K562 (cell line): Measurements from ENCODE around the gene REEP2. TPM values are rescaled to one million over a fixed set of nuclear protein-coding genes. Genes with fewer than 3 reads are reported as not detected.

Source experiments
- CUX1 ChIP-seq: fragments of 200-800 bp; sonication (Bioruptor generic); IDR thresholded peaks from 2 replicates; pipeline ENCODE4 v1.6.1; 2016; ENCODE audit warnings: missing genetic modification characterization, missing compliant biosample characterization
- FUS ChIP-seq: fragments of 200-400 bp; formaldehyde crosslinking; optimal IDR thresholded peaks from 2 replicates; pipeline ENCODE3; 2017; ENCODE audit warnings: low read depth, low read length
- MGA ChIP-seq: fragments of 450-650 bp; IDR thresholded peaks from 2 replicates; pipeline ENCODE4 v1.6.1; 2016; ENCODE audit warnings: mild to moderate bottlenecking, moderate library complexity
- MXI1 ChIP-seq: IDR thresholded peaks from 2 replicates; pipeline ENCODE4 v1.6.1; 2011; ENCODE audit warnings: low read depth, mild to moderate bottlenecking, improper control_type of control experiment, low read length
- NFE2 ChIP-seq: IDR thresholded peaks from 2 replicates; pipeline ENCODE4 v1.6.1; 2014; ENCODE audit warnings: antibody characterized with exemption, low read depth
- RBM22 ChIP-seq: fragments of 200-400 bp; formaldehyde crosslinking; IDR thresholded peaks from 2 replicates; pipeline ENCODE4 v1.6.1; 2018; ENCODE audit warnings: low read length, low read depth; ENCODE audit not compliant: poor library complexity, severe bottlenecking
- SOX6 ChIP-seq: fragments of 450-650 bp; IDR thresholded peaks from 2 replicates; pipeline ENCODE4 v1.6.1; 2014; ENCODE audit warnings: mild to moderate bottlenecking
- WHSC1 ChIP-seq: IDR thresholded peaks from one replicate; pipeline ENCODE4 v1.6.1; 2012; ENCODE audit warnings: low read length, control low read depth, inconsistent platforms
- ZNF224 ChIP-seq: sonication (generic); formaldehyde crosslinking; IDR thresholded peaks from 2 replicates; pipeline ENCODE4 v1.8.0; 2022; ENCODE audit warnings: mild to moderate bottlenecking, missing genetic modification reagents
- polyA plus RNA-seq, 8 experiments: library from polyadenylated mRNA; depleted of rRNA in 4 of 8; stranded (reverse) in 5 of 8; unstranded in 3 of 8; fragments of >200 nt; fragmentation: Nextera tagmentation in 2 of 8; fragmentation: Illumina TruSeq in 1 of 8; extraction: Ambion mirVana in 2 of 8; extraction: Trizol in 1 of 8; gene quantifications; 2 replicates each; pipeline versions ENCODE4 v1.2.1 to v1.2.3, GENCODE V29; 2011 to 2014; ENCODE audit warnings: inconsistent platforms in 1 of 8, missing spikeins in 1 of 8
- total RNA-seq, 7 experiments: library from RNA; depleted of rRNA in 6 of 7; stranded (reverse); fragments of >200 nt in 6 of 7; fragmentation: Illumina TruSeq in 2 of 7; extraction: Trizol in 2 of 7; gene quantifications; 2 replicates each; pipeline versions ENCODE4 v1.2.1 to v1.2.3, GENCODE V29; 2011 to 2021; ENCODE audit warnings: low replicate concordance in 1 of 7
- TF ChIP-seq, protein P1 (sequence below): fragments of 450-650 bp; IDR thresholded peaks from 2 replicates; pipeline ENCODE4 v1.6.1; 2014; ENCODE audit warnings: low read depth, mild to moderate bottlenecking, moderate library complexity, borderline replicate concordance

Gene REEP2
- total and polyA plus RNA-seq, 9 of the 15 experiments (the other 6 are each of a cell fraction or from before 2014, with no cell fraction given) = 0.03 to 1.1 (median 0.12) TPM; not detected in 1

DNA sequence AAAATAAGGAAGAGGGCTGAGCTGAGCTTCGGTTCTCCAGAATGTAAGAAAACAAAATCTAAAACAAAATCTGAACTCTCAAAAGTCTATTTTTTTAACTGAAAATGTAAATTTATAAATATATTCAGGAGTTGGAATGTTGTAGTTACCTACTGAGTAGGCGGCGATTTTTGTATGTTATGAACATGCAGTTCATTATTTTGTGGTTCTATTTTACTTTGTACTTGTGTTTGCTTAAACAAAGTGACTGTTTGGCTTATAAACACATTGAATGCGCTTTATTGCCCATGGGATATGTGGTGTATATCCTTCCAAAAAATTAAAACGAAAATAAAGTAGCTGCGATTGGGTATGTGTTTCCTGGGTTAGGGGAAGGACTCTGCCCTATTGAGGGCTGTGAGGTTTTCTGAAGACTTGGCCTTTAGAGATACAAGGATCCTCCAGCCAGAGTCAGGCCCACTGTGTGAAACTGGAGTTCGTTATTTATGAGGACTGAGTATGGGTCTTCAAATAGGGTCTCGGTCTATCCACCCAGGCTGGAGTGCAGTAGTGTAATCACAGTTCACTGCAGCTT is 30.2 kb downstream of the REEP2 start (continued):
- no peak for TF ChIP-seq CUX1 (CRISPR knock-in tag)
- TF ChIP-seq, protein P1, sequence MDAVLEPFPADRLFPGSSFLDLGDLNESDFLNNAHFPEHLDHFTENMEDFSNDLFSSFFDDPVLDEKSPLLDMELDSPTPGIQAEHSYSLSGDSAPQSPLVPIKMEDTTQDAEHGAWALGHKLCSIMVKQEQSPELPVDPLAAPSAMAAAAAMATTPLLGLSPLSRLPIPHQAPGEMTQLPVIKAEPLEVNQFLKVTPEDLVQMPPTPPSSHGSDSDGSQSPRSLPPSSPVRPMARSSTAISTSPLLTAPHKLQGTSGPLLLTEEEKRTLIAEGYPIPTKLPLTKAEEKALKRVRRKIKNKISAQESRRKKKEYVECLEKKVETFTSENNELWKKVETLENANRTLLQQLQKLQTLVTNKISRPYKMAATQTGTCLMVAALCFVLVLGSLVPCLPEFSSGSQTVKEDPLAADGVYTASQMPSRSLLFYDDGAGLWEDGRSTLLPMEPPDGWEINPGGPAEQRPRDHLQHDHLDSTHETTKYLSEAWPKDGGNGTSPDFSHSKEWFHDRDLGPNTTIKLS = no peak
- no peak for TF ChIP-seq SOX6
- TF ChIP-seq WHSC1 = no peak
- peak; percentile 99 for TF ChIP-seq RBM22
- TF ChIP-seq MGA = no peak
- TF ChIP-seq ZNF224 (CRISPR knock-in tag) = no peak
- TF ChIP-seq FUS = peak; percentile 77
- no peak for TF ChIP-seq NFE2
- TF ChIP-seq MXI1 = no peak
